HepG2 (cell line): ENCODE data around the gene PTPRH. TPM values are rescaled to one million over a fixed set of nuclear protein-coding genes. Genes with fewer than 3 reads are reported as not detected.

ENCODE experiments used
- ARID2 ChIP-seq: sonication (generic); formaldehyde crosslinking; IDR thresholded peaks from 2 replicates; pipeline ENCODE4 v1.8.1; 2022; ENCODE audit warnings: mild to moderate bottlenecking, missing genetic modification reagents, borderline replicate concordance
- ERF ChIP-seq: IDR thresholded peaks from 2 replicates; pipeline ENCODE4 v1.6.1; 2018; ENCODE audit warnings: missing biosample characterization, missing genetic modification reagents
- FOXC1 ChIP-seq: sonication (generic); formaldehyde crosslinking; IDR thresholded peaks from 2 replicates; pipeline ENCODE4 v1.8.0; 2022; ENCODE audit warnings: mild to moderate bottlenecking, missing genetic modification reagents, borderline replicate concordance
- HCFC1 ChIP-seq: fragments of 150-350 bp; IDR thresholded peaks from 2 replicates; pipeline ENCODE4 v1.6.1; 2014; ENCODE audit warnings: low read depth, low read length
- HNF4A ChIP-seq: sonication (generic); formaldehyde crosslinking; IDR thresholded peaks from 2 replicates; pipeline ENCODE4 v1.4.0; 2020; ENCODE audit warnings: missing genetic modification reagents
- POLR2AphosphoS5 ChIP-seq: IDR thresholded peaks from 2 replicates; pipeline ENCODE4 v1.6.1; 2012; ENCODE audit warnings: low read depth, low read length
- SMAD1 ChIP-seq: sonication (generic); formaldehyde crosslinking; IDR thresholded peaks from 2 replicates; pipeline ENCODE4 v1.4.0; 2020; ENCODE audit warnings: missing genetic modification reagents, low read depth, mild to moderate bottlenecking, borderline replicate concordance
- SOX5 ChIP-seq: IDR thresholded peaks from 2 replicates; pipeline ENCODE4 v1.6.1; 2016; ENCODE audit warnings: borderline replicate concordance
- SP2 ChIP-seq: sonication (generic); formaldehyde crosslinking; IDR thresholded peaks from 2 replicates; pipeline ENCODE4 v1.5.1; 2020; ENCODE audit warnings: mild to moderate bottlenecking, missing genetic modification reagents
- SP4 ChIP-seq: sonication (generic); formaldehyde crosslinking; IDR thresholded peaks from 2 replicates; pipeline ENCODE4 v1.8.1; 2023; ENCODE audit warnings: mild to moderate bottlenecking, missing genetic modification reagents
- TGIF2 ChIP-seq: IDR thresholded peaks from 2 replicates; pipeline ENCODE4 v1.6.1; 2016; ENCODE audit warnings: control low read depth, missing compliant biosample characterization
- ZBTB1 ChIP-seq: sonication (generic); formaldehyde crosslinking; IDR thresholded peaks from 2 replicates; pipeline ENCODE4 v1.4.0; 2020; ENCODE audit warnings: missing genetic modification reagents, borderline replicate concordance
- ZMYM2 ChIP-seq: sonication (generic); formaldehyde crosslinking; IDR thresholded peaks from 2 replicates; pipeline ENCODE4 v1.8.0; 2022; ENCODE audit warnings: mild to moderate bottlenecking, missing genetic modification reagents
- ZMYM3 ChIP-seq: sonication (generic); formaldehyde crosslinking; IDR thresholded peaks from 2 replicates; pipeline ENCODE4 v1.5.1; 2020; ENCODE audit warnings: mild to moderate bottlenecking, missing genetic modification reagents
- ZNF225 ChIP-seq: sonication (generic); formaldehyde crosslinking; IDR thresholded peaks from 2 replicates; pipeline ENCODE4 v1.4.0; 2020; ENCODE audit warnings: mild to moderate bottlenecking, missing genetic modification reagents
- ZNF556 ChIP-seq: sonication (generic); formaldehyde crosslinking; IDR thresholded peaks from 2 replicates; pipeline ENCODE4 v1.4.0; 2020; ENCODE audit warnings: mild to moderate bottlenecking, missing genetic modification reagents, borderline replicate concordance
- ZNF558 ChIP-seq: sonication (generic); formaldehyde crosslinking; IDR thresholded peaks from 2 replicates; pipeline ENCODE4 v1.9.0; 2022; ENCODE audit warnings: mild to moderate bottlenecking, missing genetic modification reagents, borderline replicate concordance
- ZNF572 ChIP-seq: sonication (generic); formaldehyde crosslinking; IDR thresholded peaks from 2 replicates; pipeline ENCODE4 v1.5.1; 2020; ENCODE audit warnings: mild to moderate bottlenecking, missing genetic modification reagents
- ZNF749 ChIP-seq: sonication (generic); formaldehyde crosslinking; IDR thresholded peaks from 2 replicates; pipeline ENCODE4 v1.8.0; 2022; ENCODE audit warnings: mild to moderate bottlenecking, missing genetic modification reagents, moderate library complexity, borderline replicate concordance
- ZNF766 ChIP-seq: sonication (generic); formaldehyde crosslinking; IDR thresholded peaks from 2 replicates; pipeline ENCODE4 v1.5.0; 2020; ENCODE audit warnings: missing genetic modification reagents, borderline replicate concordance
- ZNF768 ChIP-seq: sonication (generic); formaldehyde crosslinking; IDR thresholded peaks from 2 replicates; pipeline ENCODE4 v1.4.0; 2020; ENCODE audit warnings: missing genetic modification reagents
- ZNF772 ChIP-seq: sonication (generic); formaldehyde crosslinking; IDR thresholded peaks from 2 replicates; pipeline ENCODE4 v1.5.0; 2020; ENCODE audit warnings: mild to moderate bottlenecking, missing genetic modification reagents
- polyA plus RNA-seq, 8 experiments: library from polyadenylated mRNA; depleted of rRNA in 3 of 8; stranded (reverse) in 7 of 8; unstranded in 1 of 8; fragments of >200 nt; fragmentation: Illumina TruSeq in 4 of 8; extraction: Trizol in 4 of 8; gene quantifications; 2 replicates each; pipeline versions ENCODE4 v1.2.1 to v1.2.3, GENCODE V29; 2011 to 2016; ENCODE audit warnings: low read depth in 4 of 8, missing spikeins in 1 of 8, mixed read lengths in 1 of 8; ENCODE audit not compliant: insufficient read depth in 1 of 8
- total RNA-seq, 5 experiments: library from RNA; depleted of rRNA; stranded (reverse); fragments of >200 nt; fragmentation: Illumina TruSeq; extraction: Trizol; gene quantifications; 2 replicates each; pipeline ENCODE4 v1.2.3, GENCODE V29; 2016; ENCODE audit warnings: low read depth in 1 of 5
- TF ChIP-seq, protein P1 (sequence below): IDR thresholded peaks from 2 replicates; pipeline ENCODE4 v1.4.0; 2020; ENCODE audit warnings: mild to moderate bottlenecking, missing genetic modification reagents
- TF ChIP-seq, protein P2 (sequence below): sonication (generic); formaldehyde crosslinking; IDR thresholded peaks from 2 replicates; pipeline ENCODE4 v1.8.0; 2022; ENCODE audit warnings: mild to moderate bottlenecking, missing genetic modification reagents; ENCODE audit not compliant: insufficient replicate concordance
- TF ChIP-seq, protein P3 (sequence below): sonication (generic); formaldehyde crosslinking; IDR thresholded peaks from 2 replicates; pipeline ENCODE4 v1.5.0; 2020; ENCODE audit warnings: missing genetic modification reagents, mild to moderate bottlenecking, borderline replicate concordance

PTPRH gene
- total and polyA plus RNA-seq, 2 of the 13 experiments (the other 11 are each of a cell fraction or from before 2014, with no cell fraction given): 14.7 to 125 TPM

DNA sequence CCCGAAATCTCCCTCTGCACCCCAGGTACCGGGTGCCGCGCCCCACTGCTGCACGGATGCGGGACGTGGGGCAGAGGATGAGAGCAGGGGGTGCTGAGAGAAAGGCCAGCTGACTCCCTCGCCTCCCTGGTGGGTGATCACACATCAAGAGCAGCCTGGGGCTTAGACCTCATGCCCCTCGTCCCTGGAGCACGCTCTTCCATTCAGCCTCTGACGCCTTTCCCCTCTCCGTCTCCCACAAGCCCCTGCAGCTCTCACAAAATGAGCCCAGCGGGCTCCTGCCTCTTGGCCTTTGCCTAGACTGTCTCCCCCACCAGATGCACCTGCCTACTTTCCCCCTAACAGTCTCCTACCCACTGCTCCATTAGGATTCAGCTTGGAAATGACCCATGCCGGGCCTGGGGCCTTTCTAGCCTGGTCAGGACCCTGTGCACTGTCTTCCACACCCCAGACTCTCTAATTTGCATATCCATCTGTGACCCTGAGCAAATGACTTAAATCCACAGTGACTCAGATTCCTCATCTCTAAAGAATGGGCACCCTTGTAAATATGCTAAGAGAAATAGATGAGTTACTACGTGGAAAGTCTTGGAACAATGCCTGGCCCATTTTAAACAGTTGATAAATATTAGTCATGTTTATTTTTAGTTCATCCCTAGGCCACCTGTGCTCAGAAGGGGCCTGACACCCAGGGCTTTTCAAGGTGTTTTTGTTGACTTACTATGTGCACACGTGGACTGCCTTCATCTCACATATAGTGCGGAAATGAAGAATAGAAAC is 582 bp upstream of the PTPRH start (continued):
- TF ChIP-seq, protein P1, sequence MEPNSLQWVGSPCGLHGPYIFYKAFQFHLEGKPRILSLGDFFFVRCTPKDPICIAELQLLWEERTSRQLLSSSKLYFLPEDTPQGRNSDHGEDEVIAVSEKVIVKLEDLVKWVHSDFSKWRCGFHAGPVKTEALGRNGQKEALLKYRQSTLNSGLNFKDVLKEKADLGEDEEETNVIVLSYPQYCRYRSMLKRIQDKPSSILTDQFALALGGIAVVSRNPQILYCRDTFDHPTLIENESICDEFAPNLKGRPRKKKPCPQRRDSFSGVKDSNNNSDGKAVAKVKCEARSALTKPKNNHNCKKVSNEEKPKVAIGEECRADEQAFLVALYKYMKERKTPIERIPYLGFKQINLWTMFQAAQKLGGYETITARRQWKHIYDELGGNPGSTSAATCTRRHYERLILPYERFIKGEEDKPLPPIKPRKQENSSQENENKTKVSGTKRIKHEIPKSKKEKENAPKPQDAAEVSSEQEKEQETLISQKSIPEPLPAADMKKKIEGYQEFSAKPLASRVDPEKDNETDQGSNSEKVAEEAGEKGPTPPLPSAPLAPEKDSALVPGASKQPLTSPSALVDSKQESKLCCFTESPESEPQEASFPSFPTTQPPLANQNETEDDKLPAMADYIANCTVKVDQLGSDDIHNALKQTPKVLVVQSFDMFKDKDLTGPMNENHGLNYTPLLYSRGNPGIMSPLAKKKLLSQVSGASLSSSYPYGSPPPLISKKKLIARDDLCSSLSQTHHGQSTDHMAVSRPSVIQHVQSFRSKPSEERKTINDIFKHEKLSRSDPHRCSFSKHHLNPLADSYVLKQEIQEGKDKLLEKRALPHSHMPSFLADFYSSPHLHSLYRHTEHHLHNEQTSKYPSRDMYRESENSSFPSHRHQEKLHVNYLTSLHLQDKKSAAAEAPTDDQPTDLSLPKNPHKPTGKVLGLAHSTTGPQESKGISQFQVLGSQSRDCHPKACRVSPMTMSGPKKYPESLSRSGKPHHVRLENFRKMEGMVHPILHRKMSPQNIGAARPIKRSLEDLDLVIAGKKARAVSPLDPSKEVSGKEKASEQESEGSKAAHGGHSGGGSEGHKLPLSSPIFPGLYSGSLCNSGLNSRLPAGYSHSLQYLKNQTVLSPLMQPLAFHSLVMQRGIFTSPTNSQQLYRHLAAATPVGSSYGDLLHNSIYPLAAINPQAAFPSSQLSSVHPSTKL (CRISPR knock-in tag): peak; percentile 59; the same call in 1 of the 2 replicates
- TF ChIP-seq, protein P2, sequence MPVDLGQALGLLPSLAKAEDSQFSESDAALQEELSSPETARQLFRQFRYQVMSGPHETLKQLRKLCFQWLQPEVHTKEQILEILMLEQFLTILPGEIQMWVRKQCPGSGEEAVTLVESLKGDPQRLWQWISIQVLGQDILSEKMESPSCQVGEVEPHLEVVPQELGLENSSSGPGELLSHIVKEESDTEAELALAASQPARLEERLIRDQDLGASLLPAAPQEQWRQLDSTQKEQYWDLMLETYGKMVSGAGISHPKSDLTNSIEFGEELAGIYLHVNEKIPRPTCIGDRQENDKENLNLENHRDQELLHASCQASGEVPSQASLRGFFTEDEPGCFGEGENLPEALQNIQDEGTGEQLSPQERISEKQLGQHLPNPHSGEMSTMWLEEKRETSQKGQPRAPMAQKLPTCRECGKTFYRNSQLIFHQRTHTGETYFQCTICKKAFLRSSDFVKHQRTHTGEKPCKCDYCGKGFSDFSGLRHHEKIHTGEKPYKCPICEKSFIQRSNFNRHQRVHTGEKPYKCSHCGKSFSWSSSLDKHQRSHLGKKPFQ (CRISPR knock-in tag): peak; percentile 80
- TF ChIP-seq SMAD1 (peak; percentile 35; the same call in 1 of the 2 replicates), SOX5 (peak; percentile 93; the same call in 1 of the 2 replicates), ZNF749 (CRISPR knock-in tag) (0 out of 2 replicates have a peak, but pooled peaks have one; percentile 27), ZNF556 (no peak), ZMYM2 (CRISPR knock-in tag) (peak; percentile 49; the same call in 1 of the 2 replicates), ZNF572 (peak; percentile 30; the same call in 1 of the 2 replicates), SP4 (CRISPR knock-in tag) (0 out of 2 replicates have a peak, but pooled peaks have one; percentile 56), SP2 (CRISPR knock-in tag) (peak; percentile 50; the same call in 1 of the 2 replicates), ZNF766 (CRISPR knock-in tag) (no peak), ERF (CRISPR knock-in tag) (peak; percentile 51), ZBTB1 (CRISPR knock-in tag) (no peak), ARID2 (CRISPR knock-in tag) (peak; percentile 15; the same call in 1 of the 2 replicates), HNF4A (CRISPR knock-in tag) (no peak), HCFC1 (no peak), ZMYM3 (CRISPR knock-in tag) (no peak), ZNF772 (CRISPR knock-in tag) (peak; percentile 56; the same call in 1 of the 2 replicates), POLR2AphosphoS5 (0 out of 2 replicates have a peak, but pooled peaks have one; percentile 25), ZNF225 (CRISPR knock-in tag) (peak; percentile 83; the same call in 1 of the 2 replicates), FOXC1 (no peak), TGIF2 (CRISPR knock-in tag) (0 out of 2 replicates have a peak, but pooled peaks have one; percentile 16), ZNF558 (peak; percentile 5; the same call in 1 of the 2 replicates), ZNF768 (CRISPR knock-in tag) (peak; percentile 21; the same call in 1 of the 2 replicates)
- TF ChIP-seq, protein P3, sequence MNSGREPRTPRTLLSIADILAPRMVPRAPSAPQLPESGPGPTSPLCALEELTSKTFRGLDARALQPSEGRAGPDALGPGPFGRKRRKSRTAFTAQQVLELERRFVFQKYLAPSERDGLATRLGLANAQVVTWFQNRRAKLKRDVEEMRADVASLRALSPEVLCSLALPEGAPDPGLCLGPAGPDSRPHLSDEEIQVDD: peak; percentile 88; the same call in 1 of the 2 replicates
